HG02642 (cell line): ENCODE data around the gene C16orf82.

Experiments used
- ATAC-seq: cut with Tn5 transposase; IDR thresholded peaks from one replicate; pipeline ENCODE4 v1.9.1; 2021; ENCODE audit warnings: mild to moderate bottlenecking; ENCODE audit not compliant: unreplicated experiment, poor library complexity

C16orf82 gene

GRCh38 chr16:27118526-27118925 lies 51.8 kb downstream of the C16orf82 start:
- no peak for ATAC-seq
